GM06990 (cell line): ENCODE measurements around the gene PUM1.

ENCODE experiments used
- DNase-seq: peaks from one replicate; pipeline ENCODE4 v3.0.0-alpha.2; 2011; ENCODE audit not compliant: insufficient read length; ENCODE audit errors: extremely low read depth
- H3K27me3 ChIP-seq: replicated peaks from 2 replicates; pipeline ENCODE4 v1.6.0; 2011; ENCODE audit warnings: low read length; ENCODE audit not compliant: control insufficient read depth, insufficient read depth
- H3K36me3 ChIP-seq: 2 replicates; pipeline ENCODE4 v1.5.1; 2011; ENCODE audit warnings: low read length; ENCODE audit not compliant: control insufficient read depth, insufficient read depth
- H3K4me3 ChIP-seq: replicated peaks from 2 replicates; pipeline ENCODE4 v1.5.1; 2011; ENCODE audit warnings: low read depth, mild to moderate bottlenecking, control low read depth, low read length
- TF ChIP-seq, protein P1 (sequence below): IDR thresholded peaks from 2 replicates; pipeline ENCODE4 v1.5.1; 2011; ENCODE audit warnings: low read length, control low read depth, mild to moderate bottlenecking, inconsistent platforms; ENCODE audit not compliant: insufficient read depth, poor library complexity, severe bottlenecking

The PUM1 gene

DNA sequence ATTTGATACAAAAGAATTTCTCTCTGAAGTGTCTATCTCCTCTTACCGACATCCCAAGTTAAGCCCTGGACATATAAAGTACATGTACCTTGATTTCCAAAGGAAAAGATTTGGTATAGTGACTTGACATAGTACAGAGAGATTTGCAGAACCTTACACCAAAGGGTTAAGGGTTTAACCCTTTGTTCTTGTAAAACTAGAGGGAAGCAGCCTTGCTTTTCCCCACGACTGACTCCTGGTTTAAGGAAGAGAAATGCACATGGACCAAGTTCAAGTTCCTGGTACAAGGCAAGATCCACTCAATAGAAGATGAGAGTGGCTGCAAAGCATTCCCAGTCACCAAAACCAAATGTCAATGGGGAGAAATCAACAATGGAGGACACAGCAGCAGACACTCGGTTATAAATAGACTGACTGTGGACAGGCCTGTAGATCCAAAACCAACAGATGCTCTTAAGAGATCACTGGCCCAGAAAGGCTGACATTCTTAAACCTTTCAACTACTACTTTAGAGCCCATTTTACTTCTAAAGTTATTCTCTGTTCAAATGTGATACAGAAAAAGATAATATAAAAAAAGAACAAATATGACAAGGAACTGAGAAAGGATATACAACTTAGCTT lies 69.4 kb downstream of the PUM1 start:
- peaks cover 12% of the 10 kb centered on the region for H3K36me3 ChIP-seq
- DNase-seq, result no peak
- H3K27me3 ChIP-seq, result no peaks in the 10 kb centered on the region
- TF ChIP-seq, protein P1, sequence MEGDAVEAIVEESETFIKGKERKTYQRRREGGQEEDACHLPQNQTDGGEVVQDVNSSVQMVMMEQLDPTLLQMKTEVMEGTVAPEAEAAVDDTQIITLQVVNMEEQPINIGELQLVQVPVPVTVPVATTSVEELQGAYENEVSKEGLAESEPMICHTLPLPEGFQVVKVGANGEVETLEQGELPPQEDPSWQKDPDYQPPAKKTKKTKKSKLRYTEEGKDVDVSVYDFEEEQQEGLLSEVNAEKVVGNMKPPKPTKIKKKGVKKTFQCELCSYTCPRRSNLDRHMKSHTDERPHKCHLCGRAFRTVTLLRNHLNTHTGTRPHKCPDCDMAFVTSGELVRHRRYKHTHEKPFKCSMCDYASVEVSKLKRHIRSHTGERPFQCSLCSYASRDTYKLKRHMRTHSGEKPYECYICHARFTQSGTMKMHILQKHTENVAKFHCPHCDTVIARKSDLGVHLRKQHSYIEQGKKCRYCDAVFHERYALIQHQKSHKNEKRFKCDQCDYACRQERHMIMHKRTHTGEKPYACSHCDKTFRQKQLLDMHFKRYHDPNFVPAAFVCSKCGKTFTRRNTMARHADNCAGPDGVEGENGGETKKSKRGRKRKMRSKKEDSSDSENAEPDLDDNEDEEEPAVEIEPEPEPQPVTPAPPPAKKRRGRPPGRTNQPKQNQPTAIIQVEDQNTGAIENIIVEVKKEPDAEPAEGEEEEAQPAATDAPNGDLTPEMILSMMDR, result no peak
- H3K4me3 ChIP-seq, result no peak overlapping the region

DNA sequence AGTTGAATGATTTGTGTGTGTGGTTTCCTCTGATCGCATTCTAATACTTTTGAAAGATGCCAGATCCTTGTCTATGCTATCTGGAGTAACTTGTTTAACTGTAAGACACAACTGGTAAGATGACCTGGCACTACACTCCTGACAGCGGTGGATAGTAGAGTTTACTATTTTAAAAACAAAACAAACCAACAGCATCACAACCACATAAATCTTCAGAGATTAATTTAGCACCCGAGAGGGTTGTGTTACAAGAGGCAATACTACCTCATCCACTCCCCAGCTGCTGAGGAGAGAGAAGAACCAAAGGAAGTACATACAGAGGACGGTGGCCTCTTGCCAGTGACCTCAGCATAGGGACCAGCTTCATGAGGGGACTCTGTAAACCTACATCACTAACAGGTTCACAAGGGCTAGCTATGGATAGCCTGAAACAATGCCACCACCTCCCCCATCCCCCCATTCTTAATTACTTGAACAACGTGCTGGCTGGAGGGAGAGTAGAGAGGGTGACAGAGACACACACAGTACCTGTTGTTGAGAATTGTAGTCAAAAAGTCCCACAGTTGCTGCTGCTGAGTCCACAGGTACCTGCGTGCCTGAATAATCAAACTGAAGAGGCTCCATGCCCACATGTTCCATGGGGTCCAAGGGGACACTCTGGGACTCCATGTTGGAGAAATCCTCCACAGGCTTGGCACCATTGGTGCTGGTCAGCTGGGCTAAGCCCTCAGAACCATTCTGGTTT lies 73.5 kb downstream of the PUM1 start:
- TF ChIP-seq, protein P1, result no peak
- H3K36me3 ChIP-seq, result peaks cover 8% of the 10 kb centered on the region
- DNase-seq, result no peak
- no peak overlapping the region for H3K4me3 ChIP-seq
- no peaks in the 10 kb centered on the region for H3K27me3 ChIP-seq

DNA sequence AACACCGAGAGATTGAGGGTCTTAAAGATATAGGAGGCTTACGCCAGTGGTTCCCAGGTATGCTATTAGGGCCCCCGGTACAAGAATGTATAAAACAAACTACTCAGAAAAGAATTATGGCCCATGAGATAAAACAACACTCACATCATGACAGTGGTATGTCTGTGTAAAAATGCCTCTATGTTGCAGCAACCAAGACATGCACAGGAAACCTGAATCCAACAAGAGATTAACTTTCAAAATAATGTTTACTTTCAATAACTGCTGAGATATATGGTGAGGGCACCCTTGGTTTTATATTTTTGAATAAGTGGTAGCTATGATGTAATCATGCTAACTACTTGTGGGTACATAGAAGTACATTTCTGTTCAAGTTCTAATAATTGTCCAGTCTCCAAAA lies 74.9 kb downstream of the PUM1 start:
- Histone ChIP-seq H3K27me3 (no peaks in the 10 kb centered on the region), H3K36me3 (peaks cover 8% of the 10 kb centered on the region), H3K4me3 (no peak overlapping the region)
- TF ChIP-seq, protein P1, result no peak
- no peak for DNase-seq

DNA sequence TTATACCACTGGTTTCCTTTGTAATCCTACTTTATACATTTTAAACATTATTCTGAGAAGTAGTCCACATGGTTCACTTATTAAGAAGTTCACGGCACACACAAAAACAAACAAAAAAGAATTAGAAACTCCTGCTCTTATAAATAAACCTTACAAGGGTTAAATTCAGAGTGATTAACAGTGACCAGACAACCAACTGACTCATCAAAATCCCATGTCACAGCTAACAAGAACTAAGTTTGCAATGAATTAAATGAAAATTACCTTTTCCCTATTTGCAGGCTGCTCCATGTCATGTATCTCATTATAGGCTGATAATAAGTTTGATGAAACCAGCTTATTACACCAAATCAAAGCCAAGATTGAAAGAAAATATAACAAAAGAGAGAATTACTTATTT lies 77.5 kb downstream of the PUM1 start:
- Histone ChIP-seq H3K4me3 (no peak overlapping the region), H3K36me3 (peaks cover 7% of the 10 kb centered on the region), H3K27me3 (no peaks in the 10 kb centered on the region)
- no peak for DNase-seq
- TF ChIP-seq, protein P1, result no peak

DNA sequence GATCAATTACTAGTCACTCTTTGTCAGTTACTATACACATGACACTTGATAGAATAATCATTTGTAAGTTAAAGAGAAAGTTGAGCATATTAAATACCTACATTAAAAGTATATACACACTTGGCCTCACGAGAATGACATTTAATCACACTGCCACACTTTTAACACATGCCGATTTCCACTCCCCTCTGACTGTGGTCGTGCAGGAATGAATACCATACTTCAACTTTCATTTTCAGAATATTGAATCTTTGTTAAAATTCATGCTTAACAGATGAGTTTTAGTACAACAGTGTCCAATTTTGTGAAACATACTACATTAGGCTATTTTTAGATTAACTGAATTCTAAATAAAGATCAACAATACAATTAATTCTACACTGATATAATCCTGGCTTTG lies 78.8 kb downstream of the PUM1 start:
- H3K36me3 ChIP-seq, result peaks cover 1% of the 10 kb centered on the region; the same call in 1 of the 2 replicates
- TF ChIP-seq, protein P1, result no peak
- H3K27me3 ChIP-seq, result no peaks in the 10 kb centered on the region
- H3K4me3 ChIP-seq, result no peak overlapping the region
- no peak for DNase-seq
